ENCODE results near the gene IQCM. TPM values are rescaled to one million over a fixed set of nuclear protein-coding genes. Genes with fewer than 3 reads are reported as not detected.

IQCM gene
- total RNA-seq (not detected in 2 replicates), polyA plus RNA-seq (not detected in 2 replicates), polyA minus RNA-seq (not detected in 2 replicates), Bru-seq, nascent RNA (percentile 0 among the genes with signal in this experiment), BruChase-seq, experiment 1, labeled RNA remaining after a 6-hour chase (percentile 1 among the genes with signal in this experiment), BruChase-seq, experiment 2, labeled RNA remaining after a 2-hour chase (percentile 1 among the genes with signal in this experiment)
- polyA plus RNA-seq (2011; cell fraction: cytosol; rRNA removed) = not detected in 2 replicates
- polyA plus RNA-seq (2011; cell fraction: nucleus; rRNA removed) = not detected in 2 replicates
- polyA plus RNA-seq (2012) = not detected in 2 replicates
- not detected for polyA minus RNA-seq (2011; cell fraction: cytosol; rRNA and poly(A)+ RNA removed)
- polyA minus RNA-seq (2011; cell fraction: nucleus; rRNA and poly(A)+ RNA removed) = not detected in 2 replicates
- long read RNA-seq = 0 reads

GRCh38 chr4:149815743-149816142 is at the start of gene IQCM:
IQCM (minus strand) TSS chr4:149815843; CDS start chr4:149742691, 73,152 bp downstream.
- Histone ChIP-seq H3K36me3 (ENCODE audit: control insufficient read depth in 2 of 2, extremely low read depth in 1 of 2, insufficient read depth in 2 of 2, low read length in 2 of 2) (no peaks in the 10 kb centered on the region), H4K20me1 (replicated peaks; ENCODE audit: control insufficient read depth, extremely low read depth, insufficient read depth, low read length) (no peaks in the 10 kb centered on the region), H3K27ac (ENCODE audit: insufficient read depth, low read depth, low read length) (no peak within 1 kb of the TSS), H3K4me2 (ENCODE audit: insufficient read depth, low read length) (no peak within 1 kb of the TSS), H3K4me3 (replicated peaks in 1 of 3; ENCODE audit: insufficient read depth in 1 of 3, low read depth in 1 of 3, low read length in 3 of 3) (no peak within 1 kb of the TSS), H3K9me3 (replicated peaks; ENCODE audit: control insufficient read depth, insufficient read depth, low read length) (no peaks in the 10 kb centered on the region), H3K79me2 (ENCODE audit: control insufficient read depth, insufficient read depth, low read length) (no peaks in the 10 kb centered on the region), H3K9ac (replicated peaks; ENCODE audit: extremely low read depth, insufficient read depth, low read length) (no peak within 1 kb of the TSS), H3K27me3 (ENCODE audit: control insufficient read depth in 2 of 2, insufficient read depth in 2 of 2, low read length in 2 of 2) (no peaks in the 10 kb centered on the region), H2AFZ (ENCODE audit: low read depth, low read length) (no peak within 1 kb of the TSS), H3K4me1 (ENCODE audit: control insufficient read depth, extremely low read depth, insufficient read depth, low read length) (no peaks in the 10 kb centered on the region), H3K9me1 (replicated peaks; ENCODE audit: control insufficient read depth, extremely low read depth, insufficient read depth, low read length) (no peaks in the 10 kb centered on the region)
- TF ChIP-seq GATA2 (IDR thresholded peaks at IDR 0.05; ENCODE audit: insufficient read depth, insufficient read length, low read depth, low read length) (no peak), FOS (IDR thresholded peaks at IDR 0.05; ENCODE audit: borderline replicate concordance, insufficient read depth, low read length) (no peak), POLR2A (IDR thresholded peaks at IDR 0.05; ENCODE audit: low read depth, low read length) (no peak), POLR2AphosphoS5 (IDR thresholded peaks at IDR 0.05; ENCODE audit: insufficient read depth, low read depth, low read length) (no peak), CTCF (IDR thresholded peaks at IDR 0.05; ENCODE audit: extremely low read depth in 1 of 2, insufficient read depth in 1 of 2, low read depth in 1 of 2, low read length in 2 of 2) (no peak), MYC (IDR thresholded peaks at IDR 0.05; ENCODE audit: low read depth, low read length) (no peak), MAX (IDR thresholded peaks at IDR 0.05; ENCODE audit: insufficient read depth, insufficient read length) (no peak), JUN (IDR thresholded peaks at IDR 0.05; ENCODE audit: borderline replicate concordance, insufficient read depth, insufficient read length, low read depth) (no peak), EZH2 (IDR thresholded peaks at IDR 0.05; ENCODE audit: borderline replicate concordance, low read depth, low read length, severe bottlenecking) (no peak)
- FAIRE-seq (no peak), DNase-seq (ENCODE audit: low read depth, low spot score) (no peak)
- POLR2A ChIA-PET = no interaction called here
- CTCF ChIA-PET = interaction anchor here (1.3 kb wide), 1 partner anchor 10 kb away, joined by 3 read pairs; no protein-coding TSS in a partner anchor
- intact Hi-C loops (cut with micrococcal nuclease) = no loop called here
- no TSS peak for BruUV-seq (replicated peaks)
- dilution Hi-C loops (cut with MboI; ENCODE audit: extremely low pct_ligation_motif_present, low sequenced_read_pairs) = no loop called here
